CD4-positive, alpha-beta memory T cell (primary cell): Measurements from ENCODE around the gene DPPA4. TPM values are rescaled to one million over a fixed set of nuclear protein-coding genes. Genes with fewer than 3 reads are reported as not detected.
"Not testable (repeated sequence)": the region's sequence is repeated elsewhere in the genome, so short reads cannot be mapped to it uniquely, and the experiment has no call there.

Experiments
- CTCF ChIA-PET: fragments of 350-600 bp; sonication (Branson Sonifier 250); formaldehyde crosslinking; loops from one replicate; lab custom pipeline; 2021; ENCODE audit warnings: inconsistent platforms; ENCODE audit not compliant: partially characterized antibody; lab: Charles Lee
- POLR2A ChIA-PET: fragments of 350-600 bp; sonication (Branson Sonifier 250); formaldehyde crosslinking; loops from one replicate; lab custom pipeline; 2021; ENCODE audit not compliant: partially characterized antibody; lab: Charles Lee
- DNase-seq, 5 donors: peaks; one replicate each; pipeline versions ENCODE4 v3.0.0 to v3.0.0-alpha.2; 2020 to 2022; ENCODE audit warnings: mixed read lengths in 1 of 5
- H3K27ac ChIP-seq: one replicate; pipeline ENCODE4 v1.7.0; 2013; ENCODE audit warnings: low read depth, low read length
- H3K27me3 ChIP-seq: 2 replicates; pipeline ENCODE4 v1.7.0; 2013; ENCODE audit warnings: mild to moderate bottlenecking, low read length, moderate library complexity; ENCODE audit not compliant: insufficient read depth
- H3K36me3 ChIP-seq: 2 replicates; pipeline ENCODE4 v1.7.0; 2013; ENCODE audit warnings: mild to moderate bottlenecking, low read length, moderate library complexity; ENCODE audit not compliant: insufficient read depth
- H3K4me1 ChIP-seq: 2 replicates; pipeline ENCODE4 v1.7.0; 2013; ENCODE audit warnings: mild to moderate bottlenecking, low read length, moderate library complexity; ENCODE audit not compliant: insufficient read depth
- H3K4me3 ChIP-seq, 2 donors: one replicate each; pipeline ENCODE4 v1.7.0; 2013; ENCODE audit warnings: low read length in 2 of 2, mild to moderate bottlenecking in 1 of 2
- H3K9me3 ChIP-seq, 2 donors: one replicate each; pipeline ENCODE4 v1.7.0; 2013; ENCODE audit warnings: low read length in 2 of 2, control low read depth in 1 of 2; ENCODE audit not compliant: control insufficient read depth in 1 of 2
- H3K27ac Mint-ChIP-seq, 7 donors: one replicate each; pipeline ENCODE4 v1.8.0; 2020 to 2021; ENCODE audit warnings: mixed read lengths in 7 of 7, mild to moderate bottlenecking in 6 of 7, inconsistent platforms in 3 of 7, moderate library complexity in 3 of 7
- H3K27me3 Mint-ChIP-seq, 2 donors: one replicate each; pipeline ENCODE4 v1.8.0; 2020 to 2021; ENCODE audit warnings: mixed read lengths in 2 of 2
- H3K36me3 Mint-ChIP-seq, 2 donors: one replicate each; pipeline ENCODE4 v1.8.0; 2020 to 2021; ENCODE audit warnings: mixed read lengths in 2 of 2, inconsistent platforms in 1 of 2, mild to moderate bottlenecking in 1 of 2
- H3K4me1 Mint-ChIP-seq, 4 donors: one replicate each; pipeline ENCODE4 v1.8.0; 2020 to 2021; ENCODE audit warnings: mixed read lengths in 4 of 4, mild to moderate bottlenecking in 1 of 4
- H3K4me3 Mint-ChIP-seq, 8 donors: one replicate each; pipeline ENCODE4 v1.8.0; 2020 to 2021; ENCODE audit warnings: mixed read lengths in 8 of 8, mild to moderate bottlenecking in 7 of 8, moderate library complexity in 6 of 8, inconsistent platforms in 3 of 8
- H3K9me3 Mint-ChIP-seq, 8 donors: one replicate each; pipeline ENCODE4 v1.8.0; 2020 to 2021; ENCODE audit warnings: mixed read lengths in 8 of 8, mild to moderate bottlenecking in 5 of 8, inconsistent platforms in 3 of 8, moderate library complexity in 1 of 8
- intact Hi-C: fragments of 100-400 bp; cut with micrococcal nuclease; formaldehyde crosslinking; loops from one replicate; pipeline ENCODE4 v1.15.1; 2023
- polyA plus RNA-seq, 2 donors: library from polyadenylated mRNA; unstranded; fragments of 300-500 nt; fragmentation: Illumina TruSeq; gene quantifications; one replicate each; pipeline ENCODE4 v1.2.3, GENCODE V29; 2021
- total RNA-seq, 2 experiments: library from RNA; stranded (reverse); gene quantifications; one replicate each; pipeline ENCODE4 v1.2.3, GENCODE V29; 2021

DPPA4 gene
- total and polyA plus RNA-seq, 4 experiments from 2014 or later = not detected

DNA sequence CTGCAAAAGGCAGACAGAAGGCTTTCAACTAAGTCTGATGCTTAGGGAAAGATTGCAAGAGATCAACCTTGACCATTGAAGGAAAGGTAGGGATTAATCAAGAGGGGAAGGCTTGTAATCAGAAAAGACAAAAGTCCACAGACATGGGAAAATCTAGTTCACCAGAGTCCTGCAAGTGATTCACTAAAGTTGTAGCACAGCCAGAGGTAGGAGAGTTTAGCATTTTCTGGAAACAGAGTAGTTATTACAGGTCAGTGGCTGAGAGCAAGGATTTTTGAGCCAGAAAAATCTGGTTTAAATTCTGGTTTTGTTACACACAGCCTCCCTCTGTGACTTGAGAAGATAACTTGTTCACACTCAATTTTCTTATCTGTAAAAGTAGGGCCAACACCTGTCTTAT, 35.3 kb upstream of the DPPA4 start:
- DNase-seq = no peak
- H3K4me1 Mint-ChIP-seq = no peaks in the 10 kb centered on the region
- no peaks in the 10 kb centered on the region for H3K9me3 ChIP-seq
- no peaks in the 10 kb centered on the region for H3K36me3 ChIP-seq
- no peaks in the 10 kb centered on the region for H3K4me1 ChIP-seq
- H3K4me3 ChIP-seq = no peak overlapping the region
- H3K27ac ChIP-seq = no peak overlapping the region
- no peak overlapping the region for H3K4me3 Mint-ChIP-seq
- no peaks in the 10 kb centered on the region for H3K27me3 Mint-ChIP-seq
- ChIA-PET POLR2A (no interaction called here), CTCF (no interaction called here)
- no peaks in the 10 kb centered on the region for H3K27me3 ChIP-seq
- no peaks in the 10 kb centered on the region for H3K36me3 Mint-ChIP-seq
- H3K27ac Mint-ChIP-seq = no peak overlapping the region
- H3K9me3 Mint-ChIP-seq = no peaks in the 10 kb centered on the region
- intact Hi-C loops = no loop called here

DNA sequence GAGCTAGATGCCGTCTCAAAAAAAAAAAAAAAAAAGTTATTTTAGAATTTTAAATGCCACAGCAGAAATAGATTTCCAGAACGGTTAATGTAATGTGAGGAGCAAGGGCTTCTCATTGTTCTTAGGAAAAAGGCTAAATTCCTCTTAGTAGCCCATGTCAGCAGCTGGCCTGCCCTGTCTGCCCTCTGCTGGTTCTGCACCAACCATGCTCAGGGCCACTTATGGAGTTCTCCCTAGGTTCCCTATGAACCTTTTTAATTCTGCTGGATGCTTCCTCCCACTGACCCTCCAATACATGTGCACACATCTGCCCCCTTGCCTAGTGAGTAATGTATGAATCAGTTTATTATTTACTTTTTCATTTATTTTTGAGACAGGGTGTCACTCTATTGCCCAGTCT, 32.2 kb upstream of the DPPA4 start:
- DNase-seq = no peak
- Mint-ChIP-seq H3K36me3 (no peaks in the 10 kb centered on the region), H3K4me1 (no peaks in the 10 kb centered on the region), H3K27me3 (no peaks in the 10 kb centered on the region), H3K27ac (no peak overlapping the region), H3K4me3 (no peak overlapping the region), H3K9me3 (no peaks in the 10 kb centered on the region)
- intact Hi-C loops = no loop called here
- ChIA-PET CTCF (no interaction called here), POLR2A (no interaction called here)
- Histone ChIP-seq H3K27me3 (no peaks in the 10 kb centered on the region), H3K27ac (no peak overlapping the region), H3K9me3 (no peaks in the 10 kb centered on the region), H3K4me3 (no peak overlapping the region), H3K4me1 (no peaks in the 10 kb centered on the region), H3K36me3 (no peaks in the 10 kb centered on the region)

DNA sequence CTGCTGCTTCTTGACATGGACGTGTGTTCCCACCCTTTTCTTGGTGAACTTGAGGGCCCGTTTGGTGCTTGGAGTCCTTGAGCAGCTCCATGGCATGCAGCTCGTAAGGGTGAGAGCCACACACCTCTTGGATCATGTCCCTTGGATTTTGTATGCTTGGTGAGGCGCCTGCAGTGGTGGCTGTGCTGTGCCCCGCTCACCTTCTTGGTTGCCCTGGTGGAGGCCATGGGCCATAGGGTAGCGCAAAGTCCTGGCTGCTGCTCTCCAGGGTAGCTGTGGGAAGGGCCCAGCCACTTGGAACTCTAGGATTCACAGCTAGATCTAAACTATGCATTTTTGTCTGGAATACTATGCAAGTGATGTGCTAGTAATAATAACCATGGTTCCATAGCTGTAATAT, 26.7 kb upstream of the DPPA4 start:
- Mint-ChIP-seq H3K27ac (no peak overlapping the region), H3K4me3 (no peak overlapping the region), H3K9me3 (peaks cover 0 to 2% (median 0%) of the 10 kb centered on the region in 8 donors), H3K36me3 (no peaks in the 10 kb centered on the region), H3K27me3 (peaks cover 0 to 2% of the 10 kb centered on the region in 2 donors), H3K4me1 (no peaks in the 10 kb centered on the region)
- Histone ChIP-seq H3K4me1 (no peaks in the 10 kb centered on the region), H3K36me3 (no peaks in the 10 kb centered on the region), H3K4me3 (no peak overlapping the region), H3K27ac (no peak overlapping the region), H3K9me3 (no peaks in the 10 kb centered on the region), H3K27me3 (no peaks in the 10 kb centered on the region)
- intact Hi-C loops = no loop called here
- CTCF ChIA-PET = no interaction called here
- no peak for DNase-seq
- POLR2A ChIA-PET = no interaction called here

DNA sequence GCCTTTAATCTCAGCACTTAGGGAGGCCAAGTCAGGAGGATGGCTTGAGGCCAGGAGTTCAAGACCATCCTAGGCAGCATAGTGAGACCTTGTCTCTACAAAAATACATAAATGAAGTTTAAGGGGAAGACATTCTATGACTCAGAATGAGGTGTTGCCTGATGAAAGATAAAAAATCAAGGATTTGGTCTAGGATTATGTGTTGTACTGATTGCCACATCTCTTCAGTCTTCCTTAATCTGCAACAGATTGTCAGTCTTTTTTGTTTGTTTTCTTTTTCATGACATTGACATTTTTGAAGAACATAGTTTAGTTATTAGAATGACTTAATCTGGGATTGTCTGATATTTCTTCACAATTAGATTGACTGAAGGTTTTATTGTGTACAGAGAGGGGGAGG, 26.3 kb upstream of the DPPA4 start:
- intact Hi-C loops = no loop called here
- Mint-ChIP-seq H3K27me3 (peaks cover 0 to 2% of the 10 kb centered on the region in 2 donors), H3K36me3 (no peaks in the 10 kb centered on the region), H3K27ac (no peak overlapping the region), H3K4me1 (no peaks in the 10 kb centered on the region), H3K4me3 (no peak overlapping the region), H3K9me3 (peaks cover 0 to 2% (median 0%) of the 10 kb centered on the region in 8 donors)
- Histone ChIP-seq H3K36me3 (no peaks in the 10 kb centered on the region), H3K4me3 (no peak overlapping the region), H3K27ac (no peak overlapping the region), H3K27me3 (no peaks in the 10 kb centered on the region), H3K9me3 (no peaks in the 10 kb centered on the region), H3K4me1 (no peaks in the 10 kb centered on the region)
- ChIA-PET POLR2A (no interaction called here), CTCF (no interaction called here)
- DNase-seq = no peak

DNA sequence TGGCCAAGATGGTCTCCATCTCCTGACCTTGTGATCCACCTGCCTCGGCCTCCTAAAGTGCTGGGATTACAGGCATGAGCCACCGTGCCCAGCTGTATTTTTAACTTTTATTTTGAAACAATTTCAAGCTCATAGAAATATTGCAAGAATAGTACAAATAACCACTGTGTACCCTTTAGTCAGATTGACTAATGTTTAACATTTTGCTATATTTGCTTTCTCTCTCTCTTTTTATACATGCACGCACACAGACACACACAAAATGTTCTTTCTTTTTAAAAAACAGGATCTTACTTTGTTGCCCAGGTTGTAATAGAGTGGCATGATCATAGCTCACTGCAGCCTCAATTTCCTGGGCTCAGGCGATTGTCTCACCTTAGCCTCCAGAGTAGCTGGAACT, 25.5 kb upstream of the DPPA4 start:
- DNase-seq = no peak
- Mint-ChIP-seq H3K4me3 (no peak overlapping the region), H3K36me3 (no peaks in the 10 kb centered on the region), H3K4me1 (no peaks in the 10 kb centered on the region), H3K9me3 (peaks cover 0 to 2% (median 0%) of the 10 kb centered on the region in 8 donors), H3K27me3 (peaks cover 0 to 2% of the 10 kb centered on the region in 2 donors), H3K27ac (no peak overlapping the region)
- CTCF ChIA-PET = no interaction called here
- intact Hi-C loops = no loop called here
- H3K27me3 ChIP-seq = no peaks in the 10 kb centered on the region
- H3K4me1 ChIP-seq = no peaks in the 10 kb centered on the region
- no peaks in the 10 kb centered on the region for H3K9me3 ChIP-seq
- H3K27ac ChIP-seq = no peak overlapping the region
- no peak overlapping the region for H3K4me3 ChIP-seq
- H3K36me3 ChIP-seq = no peaks in the 10 kb centered on the region
- POLR2A ChIA-PET = no interaction called here

DNA sequence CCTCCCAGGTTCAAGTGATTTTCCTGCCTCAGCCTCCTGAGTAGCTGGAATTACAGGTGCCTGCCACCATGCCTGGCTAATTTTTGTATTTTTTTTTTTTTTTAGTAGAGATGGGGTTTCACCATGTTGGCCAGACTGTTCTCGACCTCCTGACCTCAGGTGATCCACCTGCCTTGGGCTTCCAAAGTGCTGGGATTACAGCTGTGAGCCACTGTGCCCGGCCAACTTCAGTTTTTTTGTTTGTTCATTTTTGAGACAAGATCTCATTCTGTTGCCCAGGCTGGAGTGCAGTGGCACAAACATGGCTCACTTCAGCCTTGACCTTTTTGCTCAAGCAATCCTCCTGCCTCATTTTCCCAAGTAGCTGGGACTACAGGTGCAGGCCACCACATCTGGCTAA, 21.5 kb upstream of the DPPA4 start:
- H3K4me3 Mint-ChIP-seq, CTCF ChIA-PET, H3K27ac Mint-ChIP-seq, H3K27me3 Mint-ChIP-seq, H3K4me1 ChIP-seq, H3K36me3 Mint-ChIP-seq, H3K4me1 Mint-ChIP-seq, H3K4me3 ChIP-seq, POLR2A ChIA-PET, H3K9me3 Mint-ChIP-seq, DNase-seq, H3K27me3 ChIP-seq, intact Hi-C loops, H3K36me3 ChIP-seq, H3K9me3 ChIP-seq, H3K27ac ChIP-seq: not testable (repeated sequence)

DNA sequence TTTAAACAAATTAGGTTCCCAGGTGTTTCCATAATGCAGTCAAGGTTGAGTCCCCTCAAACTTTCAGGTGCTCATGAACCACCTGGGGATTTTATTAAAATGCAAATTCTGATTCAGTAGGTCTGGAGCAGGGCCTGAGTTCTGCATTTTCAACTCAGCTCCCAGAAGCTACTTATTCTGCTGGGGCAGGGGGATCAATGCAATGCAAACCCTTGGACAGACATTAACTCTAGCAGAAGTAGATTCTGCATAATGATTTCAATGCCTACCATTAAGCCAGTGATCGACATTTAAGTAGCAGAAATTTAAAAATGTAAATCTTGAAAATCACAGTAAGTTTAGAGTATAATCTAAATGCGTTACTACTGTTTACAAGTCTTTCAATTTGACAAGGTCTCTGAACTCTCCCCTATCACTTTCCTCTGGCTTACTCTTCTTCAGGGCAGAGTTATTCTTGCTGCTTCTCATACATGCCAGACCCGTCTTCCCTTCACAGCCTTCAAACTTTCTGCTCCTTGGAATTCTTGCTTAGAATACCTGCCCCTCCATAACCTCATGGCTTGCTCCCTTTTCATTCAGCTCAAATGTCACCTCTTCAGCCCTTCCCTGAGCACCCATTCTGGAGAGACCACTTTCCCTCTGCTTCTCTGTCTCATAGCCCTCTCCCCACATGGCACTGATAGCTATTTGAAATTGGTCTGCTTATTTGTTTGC, 19.3 kb upstream of the DPPA4 start:
- Histone ChIP-seq H3K27ac (no peak overlapping the region), H3K4me3 (no peak overlapping the region), H3K4me1 (no peaks in the 10 kb centered on the region), H3K36me3 (no peaks in the 10 kb centered on the region), H3K9me3 (no peaks in the 10 kb centered on the region), H3K27me3 (no peaks in the 10 kb centered on the region)
- intact Hi-C loops = no loop called here
- H3K36me3 Mint-ChIP-seq = no peaks in the 10 kb centered on the region
- H3K9me3 Mint-ChIP-seq = peaks cover 0 to 2% (median 0%) of the 10 kb centered on the region in 8 donors
- no peak overlapping the region for H3K4me3 Mint-ChIP-seq
- ChIA-PET CTCF (no interaction called here), POLR2A (no interaction called here)
- DNase-seq = no peak
- H3K4me1 Mint-ChIP-seq = no peaks in the 10 kb centered on the region
- no peak overlapping the region for H3K27ac Mint-ChIP-seq
- H3K27me3 Mint-ChIP-seq = peaks cover 0 to 7% of the 10 kb centered on the region in 2 donors
